ENCODE data around the gene SERHL2.

DNA sequence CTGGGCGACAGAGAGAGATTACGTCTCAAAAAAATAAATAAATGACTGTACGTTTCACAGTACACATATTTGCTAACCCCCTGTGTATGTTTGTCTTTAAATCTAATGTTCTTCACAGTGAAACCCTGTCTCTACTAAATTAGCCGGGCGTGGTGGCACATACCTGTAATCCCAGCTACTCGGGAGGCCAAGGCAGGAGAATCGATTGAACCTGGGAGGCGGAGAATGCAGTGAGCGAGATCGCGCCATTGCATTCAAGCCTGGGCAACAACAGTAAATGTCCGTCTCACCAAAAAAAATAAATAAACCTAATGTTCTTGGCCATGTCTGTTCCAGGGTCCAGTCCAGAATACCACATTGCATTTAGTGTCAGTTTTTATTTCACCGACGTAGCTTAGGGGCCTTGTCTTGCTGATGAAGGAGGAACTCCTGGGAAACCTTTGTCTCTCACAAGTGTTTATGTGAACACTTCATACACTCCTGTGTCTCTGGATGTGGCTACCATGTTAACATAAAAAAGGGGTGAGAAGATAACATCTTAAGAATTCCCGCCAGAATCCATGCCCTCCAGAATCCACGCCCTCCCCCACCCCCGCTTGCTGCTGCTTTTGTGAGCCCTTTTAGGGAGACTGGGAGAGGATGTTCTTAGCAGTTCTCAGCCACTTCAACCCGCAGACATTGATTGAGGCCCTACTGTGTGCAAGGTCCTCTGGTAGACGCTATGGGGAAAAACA, 5.0 kb upstream of the SERHL2 start:
- no peak for TF ChIP-seq ZNF114 (CRISPR knock-in tag; IDR thresholded peaks at IDR 0.05)
- TF ChIP-seq, protein P1, sequence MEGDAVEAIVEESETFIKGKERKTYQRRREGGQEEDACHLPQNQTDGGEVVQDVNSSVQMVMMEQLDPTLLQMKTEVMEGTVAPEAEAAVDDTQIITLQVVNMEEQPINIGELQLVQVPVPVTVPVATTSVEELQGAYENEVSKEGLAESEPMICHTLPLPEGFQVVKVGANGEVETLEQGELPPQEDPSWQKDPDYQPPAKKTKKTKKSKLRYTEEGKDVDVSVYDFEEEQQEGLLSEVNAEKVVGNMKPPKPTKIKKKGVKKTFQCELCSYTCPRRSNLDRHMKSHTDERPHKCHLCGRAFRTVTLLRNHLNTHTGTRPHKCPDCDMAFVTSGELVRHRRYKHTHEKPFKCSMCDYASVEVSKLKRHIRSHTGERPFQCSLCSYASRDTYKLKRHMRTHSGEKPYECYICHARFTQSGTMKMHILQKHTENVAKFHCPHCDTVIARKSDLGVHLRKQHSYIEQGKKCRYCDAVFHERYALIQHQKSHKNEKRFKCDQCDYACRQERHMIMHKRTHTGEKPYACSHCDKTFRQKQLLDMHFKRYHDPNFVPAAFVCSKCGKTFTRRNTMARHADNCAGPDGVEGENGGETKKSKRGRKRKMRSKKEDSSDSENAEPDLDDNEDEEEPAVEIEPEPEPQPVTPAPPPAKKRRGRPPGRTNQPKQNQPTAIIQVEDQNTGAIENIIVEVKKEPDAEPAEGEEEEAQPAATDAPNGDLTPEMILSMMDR (conservative IDR thresholded peaks at IDR 0.05; ENCODE audit: low read depth in 2 of 2): no peak

All from GM23338 (cell line).